Right atrium auricular region (tissue), 2 donors: Measurements from ENCODE around the gene PLG. TPM values are rescaled to one million over a fixed set of nuclear protein-coding genes. Genes with fewer than 3 reads are reported as not detected.

ENCODE experiments used
- DNase-seq: peaks from one replicate; pipeline ENCODE4 v3.0.0-alpha.2; 2019; ENCODE audit warnings: low spot score
- H3K27ac ChIP-seq, 2 donors: fragments of 200-600 bp; sonication (generic); 1 replicate in 1 of 2; 2 replicates in 1 of 2; pipeline ENCODE4 v1.5.1; 2016 to 2019
- H3K27me3 ChIP-seq, 2 donors: fragments of 200-600 bp; sonication (generic); one replicate each; pipeline versions ENCODE4 v1.5.1 to v1.6.0; 2017 to 2019
- H3K36me3 ChIP-seq: fragments of 200-600 bp; sonication (generic); one replicate; pipeline ENCODE4 v1.5.1; 2016
- H3K4me1 ChIP-seq, 2 donors: fragments of 200-600 bp; sonication (generic); one replicate each; pipeline versions ENCODE4 v1.5.1 to v1.6.0; 2017 to 2019
- H3K4me3 ChIP-seq, 2 donors: fragments of 200-600 bp; sonication (generic); 1 replicate in 1 of 2; 2 replicates in 1 of 2; pipeline ENCODE4 v1.5.1; 2017 to 2019; ENCODE audit warnings: mild to moderate bottlenecking in 1 of 2, moderate library complexity in 1 of 2
- H3K9me3 ChIP-seq, 2 donors: fragments of 200-600 bp; sonication (generic); one replicate each; pipeline ENCODE4 v1.5.1; 2019
- total RNA-seq, 2 donors: library from RNA; depleted of rRNA; stranded (reverse); fragments of >200 nt; gene quantifications; one replicate each; pipeline ENCODE4 v1.1.0, GENCODE V29; 2016
- TF ChIP-seq, protein P1 (sequence below), 2 donors: fragments of 200-600 bp; sonication (generic); IDR thresholded peaks; one replicate each; pipeline ENCODE4 v1.5.1; 2019; ENCODE audit warnings: antibody characterized with exemption in 2 of 2

The PLG gene
- total RNA-seq, 2 donors from 2014 or later, result not detected

DNA sequence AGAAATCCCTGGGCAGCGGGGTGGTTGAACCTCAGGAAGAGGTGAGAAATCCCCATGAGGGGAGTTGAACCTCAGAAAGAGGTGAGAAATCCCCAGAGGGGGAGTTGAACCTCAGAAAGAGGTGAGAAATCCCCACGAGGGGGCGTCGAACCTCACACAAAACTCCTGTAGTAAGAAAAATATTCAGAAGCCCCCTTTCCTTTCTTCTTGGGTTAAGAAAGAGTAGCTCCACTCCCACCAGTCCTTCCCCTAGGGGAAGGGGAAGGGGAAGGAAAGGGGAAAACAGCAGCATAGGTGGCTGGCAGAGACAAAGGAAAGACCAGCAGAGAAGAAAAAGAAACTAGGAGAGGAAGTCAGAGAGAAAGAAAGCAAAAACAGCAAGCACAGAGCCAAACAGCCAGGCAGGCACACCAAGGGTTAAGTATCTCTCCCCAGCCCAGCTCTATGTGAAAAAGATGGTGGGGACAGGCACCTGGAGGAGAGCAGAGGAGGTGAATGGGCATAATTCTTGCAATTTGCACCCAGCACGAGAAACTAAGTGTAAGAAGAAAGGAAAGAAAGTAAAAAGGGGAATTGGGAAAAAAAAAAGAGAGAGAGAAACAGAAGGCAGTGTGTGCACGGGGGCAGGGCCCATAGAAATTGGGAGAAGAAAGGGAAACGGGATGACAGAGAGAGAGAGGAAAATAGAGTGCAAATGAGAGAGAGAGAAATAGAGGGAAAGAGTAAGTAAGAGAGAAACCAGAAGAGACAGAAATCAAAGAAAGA lies 88.2 kb downstream of the PLG start:
- TF ChIP-seq, protein P1, sequence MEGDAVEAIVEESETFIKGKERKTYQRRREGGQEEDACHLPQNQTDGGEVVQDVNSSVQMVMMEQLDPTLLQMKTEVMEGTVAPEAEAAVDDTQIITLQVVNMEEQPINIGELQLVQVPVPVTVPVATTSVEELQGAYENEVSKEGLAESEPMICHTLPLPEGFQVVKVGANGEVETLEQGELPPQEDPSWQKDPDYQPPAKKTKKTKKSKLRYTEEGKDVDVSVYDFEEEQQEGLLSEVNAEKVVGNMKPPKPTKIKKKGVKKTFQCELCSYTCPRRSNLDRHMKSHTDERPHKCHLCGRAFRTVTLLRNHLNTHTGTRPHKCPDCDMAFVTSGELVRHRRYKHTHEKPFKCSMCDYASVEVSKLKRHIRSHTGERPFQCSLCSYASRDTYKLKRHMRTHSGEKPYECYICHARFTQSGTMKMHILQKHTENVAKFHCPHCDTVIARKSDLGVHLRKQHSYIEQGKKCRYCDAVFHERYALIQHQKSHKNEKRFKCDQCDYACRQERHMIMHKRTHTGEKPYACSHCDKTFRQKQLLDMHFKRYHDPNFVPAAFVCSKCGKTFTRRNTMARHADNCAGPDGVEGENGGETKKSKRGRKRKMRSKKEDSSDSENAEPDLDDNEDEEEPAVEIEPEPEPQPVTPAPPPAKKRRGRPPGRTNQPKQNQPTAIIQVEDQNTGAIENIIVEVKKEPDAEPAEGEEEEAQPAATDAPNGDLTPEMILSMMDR (IDR thresholded peaks at IDR 0.05), result no peak
- H3K36me3 ChIP-seq, result no peaks in the 10 kb centered on the region

DNA sequence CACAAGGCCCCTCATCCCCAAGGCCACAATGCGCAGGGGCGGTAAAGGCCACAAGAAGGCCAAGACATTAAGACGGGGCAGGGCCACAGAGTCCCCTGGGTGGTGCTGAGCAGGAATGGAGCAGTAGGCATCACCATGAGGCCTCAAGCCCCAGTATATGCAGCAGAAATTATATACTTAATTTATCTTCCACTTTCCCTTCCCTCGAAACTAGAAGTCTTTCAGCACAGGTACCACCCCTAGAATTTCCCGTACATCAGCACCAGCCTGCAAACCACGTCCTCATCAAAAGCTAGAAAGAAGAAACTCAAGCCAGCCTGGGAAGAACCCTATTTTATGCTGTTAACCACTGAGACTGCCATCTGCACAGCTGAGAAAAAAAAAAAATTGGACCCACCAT lies 89.4 kb downstream of the PLG start:
- Histone ChIP-seq H3K36me3 (no peaks in the 10 kb centered on the region), H3K27ac (no peak overlapping the region), H3K9me3 (no peaks in the 10 kb centered on the region), H3K4me3 (no peak overlapping the region), H3K27me3 (no peaks in the 10 kb centered on the region), H3K4me1 (no peaks in the 10 kb centered on the region)
- DNase-seq, result no peak
- TF ChIP-seq, protein P1 (IDR thresholded peaks at IDR 0.05), result no peak

More for the DNA sequence above, 88.2 kb downstream of the PLG start:
- Histone ChIP-seq H3K4me3 (no peak overlapping the region), H3K4me1 (no peaks in the 10 kb centered on the region), H3K27ac (no peak overlapping the region), H3K27me3 (no peaks in the 10 kb centered on the region), H3K9me3 (no peaks in the 10 kb centered on the region)
- no peak for DNase-seq

DNA sequence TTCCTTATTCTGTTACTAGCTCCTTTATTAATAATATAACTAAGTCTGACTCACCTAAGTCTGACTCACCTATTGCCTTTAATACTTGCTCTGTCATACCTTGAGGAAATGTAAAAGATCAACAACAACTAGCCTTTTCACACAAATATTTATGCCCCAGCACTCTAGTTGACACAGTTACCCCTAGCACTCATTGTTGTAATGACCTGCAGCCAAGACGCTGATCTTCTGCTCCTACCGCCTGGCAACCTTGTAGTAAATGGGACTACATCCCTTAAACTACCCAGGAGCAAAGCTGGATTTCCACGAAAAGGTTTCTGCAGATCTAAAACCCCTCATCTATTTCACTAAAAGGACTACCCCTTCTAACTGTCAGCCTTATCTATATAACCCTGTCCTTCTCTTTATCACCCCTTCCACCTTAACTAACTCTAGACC lies 90.0 kb downstream of the PLG start:
- DNase-seq, result no peak
- no peaks in the 10 kb centered on the region for H3K27me3 ChIP-seq
- TF ChIP-seq, protein P1 (IDR thresholded peaks at IDR 0.05), result no peak
- H3K4me1 ChIP-seq, result no peaks in the 10 kb centered on the region
- H3K27ac ChIP-seq, result no peak overlapping the region
- no peak overlapping the region for H3K4me3 ChIP-seq
- no peaks in the 10 kb centered on the region for H3K36me3 ChIP-seq
- H3K9me3 ChIP-seq, result no peaks in the 10 kb centered on the region

DNA sequence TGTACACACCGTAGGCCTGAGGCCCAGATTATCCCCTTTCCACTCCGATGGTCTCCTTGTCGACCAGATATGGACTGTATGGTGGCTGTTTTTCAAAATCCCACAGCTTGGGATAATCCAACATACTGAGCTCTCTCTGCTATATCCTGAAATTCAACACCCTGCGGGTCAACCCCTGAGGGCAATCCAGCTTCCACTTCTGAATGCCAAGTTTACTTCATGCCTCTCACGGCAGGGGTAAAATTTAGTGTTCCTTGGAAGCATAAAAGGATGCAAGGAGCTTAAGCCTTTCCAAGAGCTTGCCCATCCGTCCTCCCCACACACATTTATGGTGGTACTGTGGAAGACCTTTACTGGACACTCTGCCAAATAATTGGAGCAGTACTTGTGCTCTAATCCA lies 90.7 kb downstream of the PLG start:
- no peak overlapping the region for H3K27ac ChIP-seq
- TF ChIP-seq, protein P1 (IDR thresholded peaks at IDR 0.05), result no peak
- no peak for DNase-seq
- no peaks in the 10 kb centered on the region for H3K4me1 ChIP-seq
- H3K9me3 ChIP-seq, result no peaks in the 10 kb centered on the region
- no peaks in the 10 kb centered on the region for H3K27me3 ChIP-seq
- no peaks in the 10 kb centered on the region for H3K36me3 ChIP-seq
- H3K4me3 ChIP-seq, result no peak overlapping the region

DNA sequence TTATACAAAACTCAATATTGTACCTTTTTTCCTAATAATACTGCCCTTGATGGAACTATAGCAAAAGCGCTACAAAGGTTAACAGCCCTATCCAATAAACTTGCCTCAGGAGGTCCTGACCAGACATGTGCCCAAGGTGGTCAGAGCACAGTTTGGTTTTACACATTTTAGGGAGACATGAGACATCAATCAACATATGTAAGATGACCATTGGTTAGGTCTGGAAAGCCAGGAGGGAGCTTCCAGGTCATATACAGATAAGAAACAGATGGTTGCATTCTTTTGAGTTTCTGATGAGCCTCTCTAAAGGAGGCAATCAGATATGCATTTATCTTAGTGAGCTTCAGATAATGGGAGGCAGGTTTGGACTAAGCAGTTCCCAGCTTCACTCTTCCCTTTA lies 91.6 kb downstream of the PLG start:
- H3K4me1 ChIP-seq, result no peaks in the 10 kb centered on the region
- H3K4me3 ChIP-seq, result no peak overlapping the region
- TF ChIP-seq, protein P1 (IDR thresholded peaks at IDR 0.05), result no peak
- H3K36me3 ChIP-seq, result no peaks in the 10 kb centered on the region
- H3K27ac ChIP-seq, result no peak overlapping the region
- no peak for DNase-seq
- peaks cover 0 to 3% of the 10 kb centered on the region in 2 donors for H3K9me3 ChIP-seq
- H3K27me3 ChIP-seq, result no peaks in the 10 kb centered on the region

DNA sequence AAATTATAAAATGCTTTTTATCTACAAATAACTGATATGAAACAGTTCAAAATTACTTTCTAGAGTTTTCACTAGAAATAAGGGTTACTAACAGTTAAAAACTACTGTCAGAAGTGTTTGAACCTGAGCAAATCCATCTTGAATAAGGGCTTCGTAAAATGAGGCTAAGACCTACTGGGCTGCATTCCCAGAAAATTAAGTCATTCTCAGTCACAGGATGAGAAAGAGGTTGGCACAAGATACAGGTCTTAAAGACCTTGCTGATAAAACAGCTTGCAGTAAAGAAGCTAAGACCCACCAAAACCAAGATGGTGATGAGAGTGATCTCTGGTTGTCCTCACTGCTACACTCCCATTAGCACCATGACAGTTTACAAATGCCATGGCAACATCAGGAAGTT lies 93.7 kb downstream of the PLG start:
- no peaks in the 10 kb centered on the region for H3K27me3 ChIP-seq
- H3K9me3 ChIP-seq, result peaks cover 0 to 9% of the 10 kb centered on the region in 2 donors
- TF ChIP-seq, protein P1 (IDR thresholded peaks at IDR 0.05), result no peak
- no peaks in the 10 kb centered on the region for H3K36me3 ChIP-seq
- no peak for DNase-seq
- H3K4me1 ChIP-seq, result no peaks in the 10 kb centered on the region
- no peak overlapping the region for H3K4me3 ChIP-seq
- H3K27ac ChIP-seq, result no peak overlapping the region
